OCI-LY7 (cell line): ENCODE measurements around the gene NR3C1.

Experiments
- EZH2phosphoT487 ChIP-seq: fragments of 200-600 bp; sonication (generic); IDR thresholded peaks from 2 replicates; pipeline ENCODE4 v1.6.1; 2018; ENCODE audit warnings: low read depth, borderline replicate concordance, mild to moderate bottlenecking, mixed run types, antibody characterized with exemption, low read length, moderate library complexity, mixed read lengths
- TF ChIP-seq, protein P1 (sequence below): fragments of 200-600 bp; sonication (generic); conservative IDR thresholded peaks from 2 replicates; pipeline ENCODE4 v1.5.1; 2014; ENCODE audit warnings: mild to moderate bottlenecking, antibody characterized with exemption, low read length, moderate library complexity, mixed read lengths

GRCh38 chr5:143437666-143438273, 34.3 kb upstream of the NR3C1 start:
- TF ChIP-seq, protein P1, sequence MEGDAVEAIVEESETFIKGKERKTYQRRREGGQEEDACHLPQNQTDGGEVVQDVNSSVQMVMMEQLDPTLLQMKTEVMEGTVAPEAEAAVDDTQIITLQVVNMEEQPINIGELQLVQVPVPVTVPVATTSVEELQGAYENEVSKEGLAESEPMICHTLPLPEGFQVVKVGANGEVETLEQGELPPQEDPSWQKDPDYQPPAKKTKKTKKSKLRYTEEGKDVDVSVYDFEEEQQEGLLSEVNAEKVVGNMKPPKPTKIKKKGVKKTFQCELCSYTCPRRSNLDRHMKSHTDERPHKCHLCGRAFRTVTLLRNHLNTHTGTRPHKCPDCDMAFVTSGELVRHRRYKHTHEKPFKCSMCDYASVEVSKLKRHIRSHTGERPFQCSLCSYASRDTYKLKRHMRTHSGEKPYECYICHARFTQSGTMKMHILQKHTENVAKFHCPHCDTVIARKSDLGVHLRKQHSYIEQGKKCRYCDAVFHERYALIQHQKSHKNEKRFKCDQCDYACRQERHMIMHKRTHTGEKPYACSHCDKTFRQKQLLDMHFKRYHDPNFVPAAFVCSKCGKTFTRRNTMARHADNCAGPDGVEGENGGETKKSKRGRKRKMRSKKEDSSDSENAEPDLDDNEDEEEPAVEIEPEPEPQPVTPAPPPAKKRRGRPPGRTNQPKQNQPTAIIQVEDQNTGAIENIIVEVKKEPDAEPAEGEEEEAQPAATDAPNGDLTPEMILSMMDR, result no peak
- TF ChIP-seq EZH2phosphoT487, result no peak
